Activated T-cell treated with anti-CD3 and anti-CD28 coated beads, Interleukin-2, amount 50 U/mL, for 4 hours (primary cell): ENCODE results near the gene KIFC1. TPM values are rescaled to one million over a fixed set of nuclear protein-coding genes. Genes with fewer than 3 reads are reported as not detected.
"Not testable (repeated sequence)": the region's sequence is repeated elsewhere in the genome, so short reads cannot be mapped to it uniquely, and the experiment has no call there.

Experiments used
- ATAC-seq, 2 donors: fragments of 200-7000 bp; cut with Tn5 transposase; one replicate each; pipeline ENCODE4 v1.10.0; 2021
- DNase-seq: peaks from one replicate; pipeline ENCODE4 v3.0.0-alpha.2; 2020
- H3K27me3 Mint-ChIP-seq: one replicate; pipeline ENCODE4 v1.8.0; 2021; ENCODE audit warnings: low read depth, mixed read lengths
- H3K36me3 Mint-ChIP-seq: one replicate; pipeline ENCODE4 v1.8.0; 2022; ENCODE audit warnings: mixed read lengths; ENCODE audit not compliant: insufficient read depth
- H3K4me1 Mint-ChIP-seq: one replicate; pipeline ENCODE4 v1.8.0; 2021; ENCODE audit warnings: low read depth, mixed read lengths
- H3K4me3 Mint-ChIP-seq: one replicate; pipeline ENCODE4 v1.8.0; 2021; ENCODE audit warnings: mild to moderate bottlenecking, moderate library complexity, mixed read lengths
- H3K9me3 Mint-ChIP-seq: one replicate; pipeline ENCODE4 v1.8.0; 2021; ENCODE audit warnings: mixed read lengths
- total RNA-seq, 3 donors: library from RNA; stranded (reverse); gene quantifications; one replicate each; pipeline ENCODE4 v1.2.1, GENCODE V29; 2021

KIFC1 gene
- total RNA-seq, 3 donors from 2014 or later, result 7.3 to 8.3 (median 7.4) TPM

- no peak for ATAC-seq
- H3K4me1 Mint-ChIP-seq, result no peaks in the 10 kb centered on the region
- no peak overlapping the region for H3K4me3 Mint-ChIP-seq
Observed at GRCh38 chr6:33367009-33367714, 24.5 kb upstream of the KIFC1 start.

GRCh38 chr6:33367715-33368025 lies 24.0 kb upstream of the KIFC1 start:
- not testable (repeated sequence) for ATAC-seq, H3K27me3 Mint-ChIP-seq, DNase-seq, H3K9me3 Mint-ChIP-seq, H3K4me3 Mint-ChIP-seq, H3K36me3 Mint-ChIP-seq, H3K4me1 Mint-ChIP-seq

More at GRCh38 chr6:33367009-33367714, 24.5 kb upstream of the KIFC1 start:
- no peaks in the 10 kb centered on the region for H3K36me3 Mint-ChIP-seq
- no peaks in the 10 kb centered on the region for H3K27me3 Mint-ChIP-seq
- H3K9me3 Mint-ChIP-seq, result no peaks in the 10 kb centered on the region
- DNase-seq, result no peak

GRCh38 chr6:33371901-33372300 lies 19.7 kb upstream of the KIFC1 start:
- ATAC-seq, H3K36me3 Mint-ChIP-seq, DNase-seq, H3K27me3 Mint-ChIP-seq, H3K4me3 Mint-ChIP-seq, H3K9me3 Mint-ChIP-seq: not testable (repeated sequence)
- H3K4me1 Mint-ChIP-seq, result peaks cover 12% of the 10 kb centered on the region

- H3K4me1 Mint-ChIP-seq, result peaks cover 12% of the 10 kb centered on the region
- H3K9me3 Mint-ChIP-seq, result no peaks in the 10 kb centered on the region
- H3K27me3 Mint-ChIP-seq, result no peaks in the 10 kb centered on the region
- ATAC-seq (no peak), DNase-seq (no peak)
- H3K36me3 Mint-ChIP-seq, result no peaks in the 10 kb centered on the region
- H3K4me3 Mint-ChIP-seq, result no peak overlapping the region
Observed at GRCh38 chr6:33372526-33373123, 19.0 kb upstream of the KIFC1 start.

- Mint-ChIP-seq H3K9me3 (no peaks in the 10 kb centered on the region), H3K4me1 (peaks cover 12% of the 10 kb centered on the region), H3K4me3 (no peak overlapping the region), H3K36me3 (no peaks in the 10 kb centered on the region), H3K27me3 (no peaks in the 10 kb centered on the region)
- no peak for ATAC-seq
- DNase-seq, result no peak
Observed at GRCh38 chr6:33373960-33374910, 17.4 kb upstream of the KIFC1 start.

GRCh38 chr6:33375143-33375671 lies 16.4 kb upstream of the KIFC1 start:
- Mint-ChIP-seq H3K36me3 (no peaks in the 10 kb centered on the region), H3K4me1 (peaks cover 12% of the 10 kb centered on the region), H3K27me3 (no peaks in the 10 kb centered on the region), H3K9me3 (no peaks in the 10 kb centered on the region), H3K4me3 (no peak overlapping the region)
- ATAC-seq (no peak), DNase-seq (no peak)

- Mint-ChIP-seq H3K27me3 (no peaks in the 10 kb centered on the region), H3K4me1 (peaks cover 12% of the 10 kb centered on the region), H3K36me3 (no peaks in the 10 kb centered on the region), H3K4me3 (no peak overlapping the region), H3K9me3 (no peaks in the 10 kb centered on the region)
- ATAC-seq (no peak), DNase-seq (no peak)
Observed at GRCh38 chr6:33377171-33377570, 14.5 kb upstream of the KIFC1 start.

GRCh38 chr6:33379184-33379583 lies 12.4 kb upstream of the KIFC1 start:
- not testable (repeated sequence) for H3K4me1 Mint-ChIP-seq, H3K36me3 Mint-ChIP-seq, DNase-seq, ATAC-seq, H3K27me3 Mint-ChIP-seq, H3K4me3 Mint-ChIP-seq, H3K9me3 Mint-ChIP-seq

- no peaks in the 10 kb centered on the region for H3K9me3 Mint-ChIP-seq
- no peaks in the 10 kb centered on the region for H3K27me3 Mint-ChIP-seq
- DNase-seq, result no peak
- no peaks in the 10 kb centered on the region for H3K4me1 Mint-ChIP-seq
- no peak overlapping the region for H3K4me3 Mint-ChIP-seq
- H3K36me3 Mint-ChIP-seq, result no peaks in the 10 kb centered on the region
- no peak for ATAC-seq
Observed at GRCh38 chr6:33380272-33380981, 11.2 kb upstream of the KIFC1 start.

GRCh38 chr6:33383427-33384185 lies 8.0 kb upstream of the KIFC1 start:
- ATAC-seq (no peak), DNase-seq (no peak)
- no peaks in the 10 kb centered on the region for H3K9me3 Mint-ChIP-seq
- H3K4me3 Mint-ChIP-seq, result no peak overlapping the region
- H3K4me1 Mint-ChIP-seq, result no peaks in the 10 kb centered on the region
- no peaks in the 10 kb centered on the region for H3K27me3 Mint-ChIP-seq
- H3K36me3 Mint-ChIP-seq, result no peaks in the 10 kb centered on the region

- Mint-ChIP-seq H3K36me3 (no peaks in the 10 kb centered on the region), H3K4me1 (no peaks in the 10 kb centered on the region), H3K27me3 (no peaks in the 10 kb centered on the region), H3K4me3 (no peak overlapping the region), H3K9me3 (no peaks in the 10 kb centered on the region)
- DNase-seq, result no peak
- no peak for ATAC-seq
Observed at GRCh38 chr6:33384581-33385020, 7.0 kb upstream of the KIFC1 start.

- ATAC-seq (no peak), DNase-seq (no peak)
- no peak overlapping the region for H3K4me3 Mint-ChIP-seq
- H3K4me1 Mint-ChIP-seq, result peaks cover 25% of the 10 kb centered on the region
- H3K27me3 Mint-ChIP-seq, result no peaks in the 10 kb centered on the region
- H3K36me3 Mint-ChIP-seq, result no peaks in the 10 kb centered on the region
- H3K9me3 Mint-ChIP-seq, result no peaks in the 10 kb centered on the region
Observed at GRCh38 chr6:33390173-33390572, 1.4 kb upstream of the KIFC1 start.

GRCh38 chr6:33390767-33391277 lies 801 bp upstream of the KIFC1 start:
- Mint-ChIP-seq H3K27me3 (no peaks in the 10 kb centered on the region), H3K4me1 (peaks cover 25% of the 10 kb centered on the region), H3K4me3 (peak overlapping the region; percentile 83), H3K9me3 (no peaks in the 10 kb centered on the region), H3K36me3 (no peaks in the 10 kb centered on the region)
- no peak for ATAC-seq
- no peak for DNase-seq
